Activated naive CD8-positive, alpha-beta T cell treated with anti-CD3 and anti-CD28 coated beads, Interleukin-2, amount 10 ng/mL, durations not matched to agents 7 days and 5 days (primary cell): ENCODE results near the gene MAP2K6. TPM values are rescaled to one million over a fixed set of nuclear protein-coding genes. Genes with fewer than 3 reads are reported as not detected.
A peak's percentile ranks its signal among the peaks of the same experiment; 100 is the strongest.
"Not testable (repeated sequence)": the region's sequence is repeated elsewhere in the genome, so short reads cannot be mapped to it uniquely, and the experiment has no call there.

Experiments
- ATAC-seq: fragments of 150-1000 bp; cut with Tn5 transposase; one replicate; pipeline ENCODE4 v1.10.0; 2021; ENCODE audit warnings: low read depth, moderate library complexity
- POLR2A ChIA-PET: fragments of 350-600 bp; sonication (Branson Sonifier 250); formaldehyde crosslinking; loops from one replicate; lab custom pipeline; 2021; ENCODE audit warnings: antibody characterized with exemption; lab: Charles Lee
- DNase-seq: peaks from one replicate; pipeline ENCODE4 v3.0.0; 2021
- H3K27ac Mint-ChIP-seq: one replicate; pipeline ENCODE4 v1.8.0; 2022; ENCODE audit warnings: mild to moderate bottlenecking, mixed read lengths
- H3K27me3 Mint-ChIP-seq: one replicate; pipeline ENCODE4 v1.8.0; 2022; ENCODE audit warnings: mild to moderate bottlenecking, moderate library complexity, mixed read lengths
- H3K36me3 Mint-ChIP-seq: one replicate; pipeline ENCODE4 v1.8.0; 2021; ENCODE audit warnings: mild to moderate bottlenecking, mixed read lengths
- H3K4me1 Mint-ChIP-seq: one replicate; pipeline ENCODE4 v1.8.0; 2021; ENCODE audit warnings: mixed read lengths
- H3K4me3 Mint-ChIP-seq: one replicate; pipeline ENCODE4 v1.8.0; 2022; ENCODE audit warnings: mild to moderate bottlenecking, moderate library complexity, mixed read lengths
- H3K9me3 Mint-ChIP-seq: one replicate; pipeline ENCODE4 v1.8.0; 2021; ENCODE audit warnings: mixed read lengths
- total RNA-seq, 2 experiments: library from RNA; stranded (reverse); gene quantifications; one replicate each; pipeline ENCODE4 v1.2.3, GENCODE V29; 2021

Gene MAP2K6
- total RNA-seq, 2 experiments from 2014 or later, result 11.7 to 13.6 TPM

GRCh38 chr17:69471406-69471805 is 56.9 kb downstream of the MAP2K6 start:
- POLR2A ChIA-PET, result no interaction called here
- peaks cover 6% of the 10 kb centered on the region for H3K4me1 Mint-ChIP-seq
- H3K36me3 Mint-ChIP-seq, result peaks cover 4% of the 10 kb centered on the region
- H3K9me3 Mint-ChIP-seq, result no peaks in the 10 kb centered on the region
- ATAC-seq (no peak), DNase-seq (no peak)
- no peak overlapping the region for H3K27ac Mint-ChIP-seq
- H3K27me3 Mint-ChIP-seq, result no peaks in the 10 kb centered on the region
- no peak overlapping the region for H3K4me3 Mint-ChIP-seq

GRCh38 chr17:69473841-69474831 is 59.6 kb downstream of the MAP2K6 start:
- Mint-ChIP-seq H3K36me3 (peaks cover 3% of the 10 kb centered on the region), H3K27me3 (no peaks in the 10 kb centered on the region), H3K9me3 (no peaks in the 10 kb centered on the region), H3K27ac (no peak overlapping the region), H3K4me1 (peaks cover 8% of the 10 kb centered on the region), H3K4me3 (no peak overlapping the region)
- POLR2A ChIA-PET, result no interaction called here
- DNase-seq (no peak), ATAC-seq (no peak)

- no peak overlapping the region for H3K27ac Mint-ChIP-seq
- ATAC-seq, result no peak
- POLR2A ChIA-PET, result no interaction called here
- no peaks in the 10 kb centered on the region for H3K9me3 Mint-ChIP-seq
- no peak for DNase-seq
- H3K36me3 Mint-ChIP-seq, result peaks cover 2% of the 10 kb centered on the region
- no peak overlapping the region for H3K4me3 Mint-ChIP-seq
- H3K27me3 Mint-ChIP-seq, result no peaks in the 10 kb centered on the region
- peaks cover 5% of the 10 kb centered on the region for H3K4me1 Mint-ChIP-seq
These were observed 62.9 kb downstream of the MAP2K6 start for GRCh38 chr17:69477204-69477902.

DNA sequence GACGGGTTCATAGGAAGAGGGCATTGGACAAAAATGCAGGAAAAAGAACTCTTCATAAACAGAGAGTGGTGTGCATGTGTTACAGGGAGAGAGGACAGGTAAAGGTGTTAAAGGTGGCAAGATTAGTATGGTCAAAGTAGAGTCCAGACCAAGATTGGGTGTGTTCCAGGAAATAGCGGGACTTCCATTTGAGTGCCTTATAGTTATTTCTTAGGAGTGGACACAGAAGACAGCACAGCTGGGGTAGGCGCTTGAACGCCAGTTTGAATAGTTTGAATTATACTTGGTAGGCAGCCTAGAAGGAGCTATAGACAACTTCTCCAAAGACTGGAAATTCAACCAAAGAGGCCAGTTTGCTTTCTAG is 63.4 kb downstream of the MAP2K6 start:
- Mint-ChIP-seq H3K4me1 (peaks cover 5% of the 10 kb centered on the region), H3K9me3 (no peaks in the 10 kb centered on the region), H3K27me3 (no peaks in the 10 kb centered on the region), H3K4me3 (no peak overlapping the region), H3K27ac (no peak overlapping the region), H3K36me3 (peaks cover 2% of the 10 kb centered on the region)
- POLR2A ChIA-PET, result no interaction called here
- DNase-seq (no peak), ATAC-seq (no peak)

DNA sequence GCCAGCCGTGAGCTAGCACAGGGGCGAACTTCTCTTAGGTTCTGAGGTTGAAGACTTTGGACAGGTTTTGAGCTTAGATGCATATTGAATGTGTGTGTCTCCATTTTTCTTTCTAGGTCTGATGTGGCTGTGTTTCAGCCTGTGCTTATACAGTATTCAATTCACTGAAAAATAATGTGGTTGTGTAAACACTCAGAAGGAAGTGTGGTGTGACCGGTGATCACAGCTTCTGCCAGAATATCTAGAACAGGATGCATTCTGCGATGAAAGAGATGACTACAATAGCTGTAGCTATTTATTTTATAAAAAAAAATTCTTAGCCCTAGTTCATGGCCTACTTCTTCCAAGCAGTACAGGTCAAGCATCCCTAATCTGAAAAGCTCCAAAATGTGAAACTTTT is 64.4 kb downstream of the MAP2K6 start:
- Mint-ChIP-seq H3K4me3 (no peak overlapping the region), H3K9me3 (no peaks in the 10 kb centered on the region), H3K27ac (no peak overlapping the region), H3K4me1 (peaks cover 5% of the 10 kb centered on the region), H3K36me3 (peaks cover 2% of the 10 kb centered on the region), H3K27me3 (no peaks in the 10 kb centered on the region)
- no peak for DNase-seq
- POLR2A ChIA-PET, result no interaction called here
- peak; percentile 45 for ATAC-seq

GRCh38 chr17:69479756-69480155 is 65.3 kb downstream of the MAP2K6 start:
- not testable (repeated sequence) for H3K4me1 Mint-ChIP-seq, H3K4me3 Mint-ChIP-seq, DNase-seq, H3K27ac Mint-ChIP-seq, H3K9me3 Mint-ChIP-seq, H3K36me3 Mint-ChIP-seq, H3K27me3 Mint-ChIP-seq, ATAC-seq
- POLR2A ChIA-PET, result interaction anchor here (0.6 kb wide), 1 partner anchor 105 kb away, joined by 4 read pairs; no protein-coding TSS in a partner anchor

DNA sequence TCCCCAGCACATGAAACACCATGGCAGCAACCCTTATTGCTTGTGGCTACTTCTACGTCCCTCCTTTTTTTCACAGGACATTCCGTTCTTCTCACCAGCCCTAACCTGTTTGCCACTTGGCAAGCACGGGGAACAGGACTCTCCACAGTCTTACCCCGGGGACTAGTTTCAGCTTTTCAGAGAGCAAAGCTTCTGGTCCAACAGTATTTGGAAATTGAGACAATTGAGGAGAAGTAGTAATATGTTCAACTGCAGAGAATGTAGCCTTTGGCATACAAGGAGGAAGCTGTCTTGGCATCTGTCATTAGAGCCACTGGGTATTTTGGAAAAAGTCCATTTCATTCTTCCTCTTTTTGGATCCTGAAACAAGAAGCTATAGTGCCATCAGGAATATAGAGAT is 65.7 kb downstream of the MAP2K6 start:
- no peak for DNase-seq
- H3K9me3 Mint-ChIP-seq, result no peaks in the 10 kb centered on the region
- no peaks in the 10 kb centered on the region for H3K27me3 Mint-ChIP-seq
- ATAC-seq, result no peak
- H3K27ac Mint-ChIP-seq, result no peak overlapping the region
- H3K4me1 Mint-ChIP-seq, result peaks cover 5% of the 10 kb centered on the region
- H3K36me3 Mint-ChIP-seq, result peaks cover 2% of the 10 kb centered on the region
- POLR2A ChIA-PET, result interaction anchor here (0.6 kb wide), 1 partner anchor 106 kb away, joined by 4 read pairs; no protein-coding TSS in a partner anchor
- no peak overlapping the region for H3K4me3 Mint-ChIP-seq

- POLR2A ChIA-PET, result no interaction called here
- no peak overlapping the region for H3K27ac Mint-ChIP-seq
- H3K36me3 Mint-ChIP-seq, result peaks cover 2% of the 10 kb centered on the region
- H3K4me1 Mint-ChIP-seq, result no peaks in the 10 kb centered on the region
- H3K9me3 Mint-ChIP-seq, result no peaks in the 10 kb centered on the region
- no peak overlapping the region for H3K4me3 Mint-ChIP-seq
- ATAC-seq (no peak), DNase-seq (no peak)
- no peaks in the 10 kb centered on the region for H3K27me3 Mint-ChIP-seq
These were observed 70.8 kb downstream of the MAP2K6 start for GRCh38 chr17:69485251-69485661.

DNA sequence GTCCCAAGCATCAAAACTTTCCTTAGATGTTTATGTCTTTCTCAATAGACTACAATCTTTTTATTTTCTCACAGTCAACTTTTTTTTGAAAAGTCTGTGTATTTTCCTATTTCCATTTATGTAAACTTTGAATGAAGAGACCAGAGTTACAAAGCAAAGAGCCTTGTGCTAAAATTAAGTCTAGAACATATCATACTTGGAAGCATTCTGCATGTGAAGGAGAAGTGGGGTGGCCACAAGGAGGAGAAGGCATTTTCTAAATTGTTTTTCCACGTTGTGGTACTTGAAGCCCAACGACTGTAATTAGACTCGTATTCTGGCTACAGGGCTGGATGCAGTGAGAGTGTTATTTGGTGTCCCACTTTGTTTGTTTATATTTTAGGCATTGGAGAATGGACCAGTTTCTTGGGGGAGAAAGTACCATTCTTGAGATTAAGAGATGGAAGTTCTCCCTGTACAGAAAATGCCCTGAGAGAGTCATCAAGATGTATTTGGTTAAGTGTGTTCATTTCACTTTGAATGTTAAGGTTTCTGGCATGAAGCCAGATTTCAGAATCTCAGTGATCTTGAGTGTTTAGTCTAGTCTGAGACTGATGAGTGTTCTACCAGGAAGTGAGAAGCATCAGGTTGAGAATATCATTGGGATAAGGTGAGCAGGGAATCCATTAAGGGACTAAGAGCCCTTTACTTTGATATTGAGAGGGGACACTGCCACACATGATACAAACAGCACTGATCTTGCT is 71.6 kb downstream of the MAP2K6 start:
- DNase-seq (no peak), ATAC-seq (no peak)
- Mint-ChIP-seq H3K4me3 (no peak overlapping the region), H3K27me3 (no peaks in the 10 kb centered on the region), H3K36me3 (no peaks in the 10 kb centered on the region), H3K4me1 (no peaks in the 10 kb centered on the region), H3K9me3 (no peaks in the 10 kb centered on the region), H3K27ac (no peak overlapping the region)
- POLR2A ChIA-PET, result no interaction called here

GRCh38 chr17:69486779-69487637 is 72.5 kb downstream of the MAP2K6 start:
- no peak overlapping the region for H3K27ac Mint-ChIP-seq
- no peak for DNase-seq
- no peak overlapping the region for H3K4me3 Mint-ChIP-seq
- POLR2A ChIA-PET, result no interaction called here
- no peaks in the 10 kb centered on the region for H3K27me3 Mint-ChIP-seq
- no peak for ATAC-seq
- no peaks in the 10 kb centered on the region for H3K9me3 Mint-ChIP-seq
- no peaks in the 10 kb centered on the region for H3K36me3 Mint-ChIP-seq
- no peaks in the 10 kb centered on the region for H3K4me1 Mint-ChIP-seq

- ATAC-seq, result no peak
- POLR2A ChIA-PET, result no interaction called here
- no peaks in the 10 kb centered on the region for H3K27me3 Mint-ChIP-seq
- H3K9me3 Mint-ChIP-seq, result no peaks in the 10 kb centered on the region
- H3K4me1 Mint-ChIP-seq, result no peaks in the 10 kb centered on the region
- H3K27ac Mint-ChIP-seq, result no peak overlapping the region
- no peak overlapping the region for H3K4me3 Mint-ChIP-seq
- DNase-seq, result no peak
- no peaks in the 10 kb centered on the region for H3K36me3 Mint-ChIP-seq
These were observed 74.8 kb downstream of the MAP2K6 start for GRCh38 chr17:69489313-69489712.

GRCh38 chr17:69492410-69493071 is 78.0 kb downstream of the MAP2K6 start:
- Mint-ChIP-seq H3K27me3 (no peaks in the 10 kb centered on the region), H3K4me1 (peaks cover 2% of the 10 kb centered on the region), H3K27ac (no peak overlapping the region), H3K4me3 (no peak overlapping the region), H3K9me3 (no peaks in the 10 kb centered on the region), H3K36me3 (no peaks in the 10 kb centered on the region)
- ATAC-seq (no peak), DNase-seq (no peak)
- POLR2A ChIA-PET, result no interaction called here
